ENCODE results near the gene NFS1. TPM values are rescaled to one million over a fixed set of nuclear protein-coding genes. Genes with fewer than 3 reads are reported as not detected.

The NFS1 gene
- total and polyA plus RNA-seq, 2 of the 4 experiments (the other 2 are of a cell fraction): 16.5 to 35.6 TPM

DNA sequence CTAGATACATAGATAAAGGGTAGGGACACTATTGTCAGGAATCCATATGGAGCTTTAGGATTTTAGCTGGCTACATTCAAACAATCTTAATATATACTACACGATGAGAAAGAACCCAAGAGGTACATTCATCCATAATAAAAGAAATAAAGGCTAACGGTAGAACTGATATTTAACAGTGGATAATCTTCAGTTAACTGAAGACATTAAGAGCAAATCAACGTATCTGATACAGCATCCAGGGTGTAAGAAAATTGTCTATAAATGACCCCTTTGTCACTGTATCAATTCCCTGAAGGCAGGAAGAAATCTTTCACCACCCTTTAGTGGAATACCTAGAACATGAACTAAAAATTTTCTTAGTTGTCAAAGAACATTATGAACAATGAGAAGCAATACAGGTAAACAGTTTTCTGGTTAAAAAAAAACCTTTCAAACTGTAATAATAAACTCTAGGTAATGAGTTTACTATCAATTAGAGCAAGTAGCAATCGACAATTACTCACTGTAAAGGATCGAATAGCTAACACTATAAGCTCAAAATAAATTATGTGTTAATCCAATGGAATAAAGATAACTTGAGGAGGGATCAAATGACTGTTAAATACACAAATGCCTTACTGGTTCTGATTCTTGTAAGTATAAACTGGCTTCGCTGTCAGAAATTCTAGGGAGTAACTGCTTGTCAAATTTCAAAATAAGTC is 11.9 kb upstream of the NFS1 start:
- H3K9me1 ChIP-seq (ENCODE audit: insufficient read depth, low read length): no peaks in the 10 kb centered on the region
- H3K23ac ChIP-seq (ENCODE audit: low read depth, low read length): no peak overlapping the region
- DNase-seq (no peak), ATAC-seq (ENCODE audit: low read depth) (no peak)
- no peak overlapping the region for H3K18ac ChIP-seq (ENCODE audit: low read depth, low read length)
- peaks cover 68% of the 10 kb centered on the region for H3K36me3 ChIP-seq (ENCODE audit: control insufficient read depth, insufficient read depth, low read length)
- H4K5ac ChIP-seq (ENCODE audit: low read depth, low read length): no peak overlapping the region
- H3K27me3 ChIP-seq (ENCODE audit: control insufficient read depth, insufficient read depth, low read length): no peaks in the 10 kb centered on the region
- CTCF ChIA-PET: interaction anchor here (1.1 kb wide), 1 partner anchor 11 kb away, joined by 3 read pairs; no protein-coding TSS in a partner anchor
- TSS peak; percentile 3 for BruUV-seq (replicated peaks)
- no peak overlapping the region for H3K9ac ChIP-seq (ENCODE audit: low read depth, low read length)
- H4K91ac ChIP-seq (ENCODE audit: insufficient read depth, low read depth, low read length): no peak overlapping the region
- POLR2A ChIA-PET (ENCODE audit: unreplicated experiment): no interaction called here
- H2BK120ac ChIP-seq (ENCODE audit: low read depth, low read length): no peak overlapping the region
- no peaks in the 10 kb centered on the region for H3K4me1 ChIP-seq (ENCODE audit: control insufficient read depth, insufficient read depth, low read length)
- peaks cover 14 to 51% of the 10 kb centered on the region in 2 experiments for H3K79me1 ChIP-seq (ENCODE audit: low read depth in 1 of 2, low read length in 2 of 2)
- H2AK5ac ChIP-seq (ENCODE audit: low read depth, low read length): no peak overlapping the region
- WGBS, 2 experiments (ENCODE audit: extremely low coverage in 2 of 2, insufficient read length in 1 of 2): no CpG with 5 or more reads among the region's 6 CpGs
- H2AK9ac ChIP-seq (replicated peaks; ENCODE audit: low read depth, low read length, poor library complexity): no peak overlapping the region
- no peak for TF ChIP-seq BHLHE40 (IDR thresholded peaks at IDR 0.05; ENCODE audit: low read depth, low read length)
- no peak overlapping the region for H3K56ac ChIP-seq (ENCODE audit: extremely low read depth, insufficient read depth, low read length)
- no peak overlapping the region for H3K14ac ChIP-seq (replicated peaks; ENCODE audit: low read depth, low read length)
- in situ Hi-C loops (cut with MboI; ENCODE audit: low sequenced_read_pairs) (no loop called here), intact Hi-C loops (cut with micrococcal nuclease) (no loop called here), dilution Hi-C loops (cut with HindIII; ENCODE audit: low sequenced_read_pairs, unreplicated experiment) (no loop called here)
- H3K4me3 ChIP-seq (ENCODE audit: insufficient read depth, low read depth, low read length): no peak overlapping the region
- H3K9me3 ChIP-seq (ENCODE audit: control insufficient read depth, insufficient read depth, low read length): no peaks in the 10 kb centered on the region
- peaks cover 75% of the 10 kb centered on the region for H4K20me1 ChIP-seq (ENCODE audit: insufficient read depth, low read length)
- no peak overlapping the region for H2BK15ac ChIP-seq (ENCODE audit: low read depth, low read length)
- H3K4ac ChIP-seq (ENCODE audit: low read depth, low read length): no peak overlapping the region
- no peak overlapping the region for H4K8ac ChIP-seq (ENCODE audit: low read depth in 2 of 2, low read length in 2 of 2)
- H3K27ac ChIP-seq (ENCODE audit: insufficient read depth, low read length): no peak overlapping the region
- no peak overlapping the region for H2BK5ac ChIP-seq (ENCODE audit: low read depth, low read length, poor library complexity, severe bottlenecking)
- H3K4me2 ChIP-seq (ENCODE audit: low read depth, low read length): no peak overlapping the region
- no peak overlapping the region for H2BK20ac ChIP-seq (ENCODE audit: low read depth, low read length)
- H2AFZ ChIP-seq (replicated peaks; ENCODE audit: low read length, poor library complexity): no peak overlapping the region
